Measurements from ENCODE around the gene RAP1GAP. TPM values are rescaled to one million over a fixed set of nuclear protein-coding genes. Genes with fewer than 3 reads are reported as not detected.

The RAP1GAP gene
- 3.4 TPM for total RNA-seq
- long read RNA-seq, partial matches to known transcripts = 2 of 7 reads
- long read RNA-seq, other reads (novel, unspliced or antisense) = 3 of 7 reads

DNA sequence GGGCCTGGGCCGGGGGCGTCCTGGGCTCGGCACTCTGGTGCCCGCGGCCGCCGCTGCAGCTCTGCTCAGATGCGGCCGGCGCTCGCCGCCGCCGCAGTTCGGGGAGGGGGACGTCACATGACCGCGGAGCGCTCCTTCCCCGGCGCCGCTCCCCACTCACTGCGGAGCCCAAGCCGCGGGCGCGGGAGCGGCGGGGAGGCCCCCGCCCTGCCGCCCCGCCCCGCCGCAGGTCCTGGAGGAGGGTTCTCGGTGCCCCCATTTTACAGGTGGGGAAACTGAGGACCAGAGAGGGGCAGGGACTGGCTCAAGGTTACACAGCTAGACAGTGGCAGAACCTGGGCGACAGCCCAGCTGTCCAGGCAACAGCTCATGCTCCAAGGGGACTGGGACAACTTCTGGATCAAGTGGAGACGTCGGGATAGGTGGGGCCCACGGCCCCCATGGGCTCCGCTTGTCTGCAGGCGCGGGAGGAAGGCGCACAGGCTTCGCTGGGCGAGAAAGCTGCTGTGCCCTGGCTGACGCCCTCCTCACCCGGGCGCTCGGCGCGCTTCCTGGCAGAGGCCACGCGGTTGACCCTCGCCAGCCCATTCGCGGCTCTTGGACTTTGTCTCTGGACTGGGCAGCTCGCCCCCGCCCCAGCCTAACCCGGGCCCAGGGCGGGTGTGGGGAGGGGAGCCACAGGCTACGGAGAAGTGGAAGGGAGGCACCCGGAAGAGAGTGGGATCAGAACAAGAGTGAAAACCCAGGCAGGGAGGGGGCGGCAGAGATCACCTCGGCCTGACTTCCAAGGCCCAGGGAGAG, at the start of gene RAP1GAP:
Gene RAP1GAP, minus strand, starts transcription at position 100 of the 801 bp plus-strand sequence. CDS start 49,325 bp downstream, outside the sequence.
- intact Hi-C loops (cut with micrococcal nuclease) = no loop called here
- ATAC-seq = peak; percentile 6
- peak; percentile 52 for DNase-seq

DNA sequence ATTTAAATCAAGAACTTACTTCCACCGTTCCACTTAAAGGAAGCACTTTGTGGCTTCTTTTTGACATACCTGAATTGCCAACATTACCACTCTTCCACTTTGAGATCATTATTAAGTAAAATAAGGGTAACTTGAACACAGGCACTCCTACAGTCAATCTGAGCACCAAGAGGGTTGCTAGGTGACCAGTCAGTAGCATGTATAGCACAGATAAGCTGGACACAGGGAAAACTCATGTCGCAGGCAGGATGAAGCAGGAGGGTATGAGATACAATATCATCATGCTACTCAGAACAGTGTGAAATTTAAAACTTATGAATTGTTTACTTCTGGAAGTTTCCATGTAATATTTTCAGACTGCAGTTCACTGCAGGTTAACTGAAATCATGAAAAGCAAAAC, 47.0 kb upstream of the RAP1GAP start:
- DNase-seq (no peak), ATAC-seq (no peak)
- intact Hi-C loops (cut with micrococcal nuclease) = no loop called here

DNA sequence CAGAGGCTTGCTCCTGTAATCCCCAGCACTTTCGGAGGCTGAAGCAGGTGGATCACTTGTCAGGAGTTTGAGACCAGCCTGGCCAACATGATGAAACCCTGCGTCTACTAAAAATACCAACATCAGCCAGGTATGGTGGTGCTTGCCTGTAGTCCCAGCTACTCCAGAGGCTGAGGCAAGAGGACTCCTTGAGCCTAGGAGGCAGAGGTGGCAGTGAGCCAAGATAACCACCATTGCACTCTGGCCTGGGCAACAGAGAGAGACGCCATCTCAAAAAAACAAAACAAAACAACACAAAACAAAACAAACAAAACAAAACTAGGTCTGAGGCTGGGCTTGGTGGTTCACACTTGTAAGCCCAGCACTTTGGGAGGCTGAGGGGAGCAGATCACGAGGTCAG, 38.7 kb upstream of the RAP1GAP start:
- intact Hi-C loops (cut with micrococcal nuclease) = no loop called here
- ATAC-seq (no peak), DNase-seq (no peak)

DNA sequence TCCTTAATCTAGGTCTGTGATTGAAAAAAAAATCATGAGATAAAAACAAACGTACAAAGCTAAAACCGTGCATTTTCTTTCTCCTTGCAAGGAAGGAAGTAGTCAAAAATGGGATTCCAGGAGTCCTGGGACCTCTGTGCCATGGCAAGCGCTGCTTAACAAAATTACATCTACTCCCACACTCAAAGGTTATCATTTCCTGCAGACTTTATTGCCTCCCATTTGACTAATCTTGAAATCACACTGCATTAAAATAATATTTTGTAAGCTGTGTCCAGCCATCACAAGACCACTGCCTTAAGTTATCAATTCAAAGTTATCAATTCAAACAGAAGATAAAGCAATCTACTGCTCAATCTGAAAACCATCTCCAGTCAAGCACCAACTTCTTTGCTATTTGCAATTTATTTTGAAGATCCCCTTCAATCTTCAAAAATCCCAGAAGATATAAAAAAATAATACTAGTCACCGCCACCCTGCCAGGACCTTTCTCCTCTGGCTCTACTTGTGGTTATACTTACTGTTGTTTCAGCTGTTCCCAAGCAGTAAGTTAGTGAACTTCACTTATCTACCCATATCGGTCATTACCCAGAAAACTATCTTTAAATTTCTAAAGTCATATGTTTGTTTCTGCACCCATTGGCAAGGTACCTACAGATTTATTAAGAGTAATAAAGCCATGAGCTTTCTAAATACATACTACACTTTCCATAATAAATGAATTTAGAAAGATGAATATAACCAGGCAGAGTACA, 38.1 kb upstream of the RAP1GAP start:
- ATAC-seq (no peak), DNase-seq (no peak)
- intact Hi-C loops (cut with micrococcal nuclease) = no loop called here

DNA sequence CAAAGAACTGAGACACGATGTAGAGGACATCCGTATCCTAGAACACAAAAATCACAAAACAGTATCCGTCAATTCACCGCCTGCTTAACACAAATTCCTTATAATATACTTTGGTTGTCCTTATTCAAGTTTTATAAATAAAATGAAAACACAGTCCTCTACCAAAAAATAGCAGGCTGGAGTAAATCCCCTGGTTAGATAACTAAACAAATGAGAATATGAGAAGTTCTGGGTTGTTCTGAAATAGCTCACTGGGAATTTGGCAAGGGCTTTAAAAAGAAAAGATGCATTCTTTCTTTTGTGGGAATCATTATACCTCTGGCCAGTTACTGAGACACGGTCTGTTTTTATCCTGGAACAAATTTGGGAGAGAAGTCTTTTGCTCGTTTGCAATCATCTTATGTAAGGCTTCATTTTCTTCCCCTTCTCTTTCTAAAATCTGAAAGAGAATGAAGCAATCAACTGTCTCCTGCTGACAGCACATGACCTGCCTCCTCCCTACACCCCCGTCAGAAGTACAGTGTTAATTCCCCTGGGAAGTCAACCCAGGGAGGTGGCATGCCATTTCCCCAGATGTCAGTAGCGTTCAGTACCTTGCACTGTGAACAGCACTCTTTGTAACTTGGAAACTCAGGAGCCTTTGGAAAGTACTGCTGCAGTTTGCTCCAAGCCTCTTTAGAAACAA, 37.1 kb upstream of the RAP1GAP start:
- no peak for DNase-seq
- peak; percentile 57 for ATAC-seq
- intact Hi-C loops (cut with micrococcal nuclease) = no loop called here

DNA sequence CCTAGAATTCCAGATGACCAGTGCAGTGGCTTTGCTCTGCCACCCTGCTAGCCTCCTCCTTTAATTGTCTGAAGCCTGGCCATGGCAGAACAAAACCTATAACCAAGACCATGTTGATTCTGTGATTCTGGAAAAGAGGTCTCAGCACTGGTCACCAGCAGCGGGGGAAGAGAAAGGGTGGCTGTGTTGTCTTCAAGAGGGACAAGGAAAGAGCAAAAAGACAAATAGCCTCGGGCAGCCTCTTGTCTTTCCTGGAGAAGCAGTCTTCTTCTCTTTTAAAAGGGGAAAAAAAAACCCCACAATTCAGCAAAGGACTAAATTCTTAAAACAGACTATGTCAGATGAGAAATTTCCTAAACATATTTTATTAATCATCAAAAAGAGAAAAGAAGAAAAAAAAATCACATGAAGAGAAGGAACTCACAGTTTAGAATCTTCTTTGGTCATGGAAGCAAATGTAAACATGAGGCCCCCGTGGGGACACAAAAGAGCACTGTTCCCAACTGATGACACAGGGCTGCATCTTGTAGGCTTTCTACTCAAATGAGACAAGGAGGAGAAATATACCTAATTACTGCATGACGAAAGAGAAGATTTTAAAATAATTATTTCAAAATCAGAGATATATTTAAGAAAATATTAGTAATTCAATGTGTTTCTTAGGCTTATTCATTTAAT, 36.3 kb upstream of the RAP1GAP start:
- DNase-seq (no peak), ATAC-seq (no peak)
- intact Hi-C loops (cut with micrococcal nuclease) = no loop called here

DNA sequence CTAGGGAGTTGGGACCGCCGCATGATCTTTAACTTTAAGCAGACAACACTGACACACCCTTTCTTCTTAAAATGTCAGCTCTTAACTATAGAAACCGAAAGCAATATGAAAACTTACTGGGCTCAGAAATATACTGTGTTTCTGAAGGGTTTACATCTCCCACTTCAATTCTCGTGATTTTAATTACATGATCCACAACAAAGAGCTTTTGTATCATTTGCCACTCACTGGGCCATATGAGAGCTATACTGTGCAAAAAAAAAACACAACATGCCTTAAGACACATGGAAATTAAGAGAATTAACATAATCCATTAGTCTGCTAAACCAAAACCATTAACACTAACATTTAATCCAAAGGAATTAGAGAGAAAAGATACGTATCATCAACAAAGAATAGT, 35.0 kb upstream of the RAP1GAP start:
- intact Hi-C loops (cut with micrococcal nuclease) = no loop called here
- ATAC-seq (no peak), DNase-seq (no peak)

DNA sequence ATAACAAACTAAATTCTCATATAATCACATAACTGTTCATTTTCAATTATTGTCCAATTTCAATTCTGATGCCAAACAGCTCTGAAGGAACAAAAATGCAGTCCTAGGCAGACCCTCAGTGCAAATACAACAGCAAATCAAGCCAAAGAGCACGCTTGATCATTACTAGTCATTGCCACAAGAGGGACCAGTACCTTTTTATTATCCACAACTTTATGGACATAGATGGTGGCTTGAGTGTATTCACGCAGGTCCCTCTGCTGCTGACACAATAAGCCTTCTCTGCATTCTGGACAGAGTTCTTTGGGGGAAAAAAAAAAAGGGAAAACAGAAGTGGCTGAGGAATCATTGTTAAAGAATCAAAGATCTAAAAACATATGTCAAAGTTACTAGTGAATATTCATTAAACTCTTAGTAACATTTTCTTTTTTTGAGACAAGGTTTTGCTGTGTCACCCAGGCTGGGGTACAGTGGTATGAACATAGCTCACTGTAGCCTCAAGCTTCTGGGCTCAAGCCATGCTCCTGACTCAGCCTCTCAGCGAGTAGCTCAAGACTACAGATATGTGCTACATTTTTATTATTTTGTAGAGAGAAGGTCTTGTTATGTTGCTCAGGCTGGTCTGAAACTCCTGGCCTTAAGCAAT, 34.3 kb upstream of the RAP1GAP start:
- DNase-seq (no peak), ATAC-seq (no peak)
- intact Hi-C loops (cut with micrococcal nuclease) = no loop called here

DNA sequence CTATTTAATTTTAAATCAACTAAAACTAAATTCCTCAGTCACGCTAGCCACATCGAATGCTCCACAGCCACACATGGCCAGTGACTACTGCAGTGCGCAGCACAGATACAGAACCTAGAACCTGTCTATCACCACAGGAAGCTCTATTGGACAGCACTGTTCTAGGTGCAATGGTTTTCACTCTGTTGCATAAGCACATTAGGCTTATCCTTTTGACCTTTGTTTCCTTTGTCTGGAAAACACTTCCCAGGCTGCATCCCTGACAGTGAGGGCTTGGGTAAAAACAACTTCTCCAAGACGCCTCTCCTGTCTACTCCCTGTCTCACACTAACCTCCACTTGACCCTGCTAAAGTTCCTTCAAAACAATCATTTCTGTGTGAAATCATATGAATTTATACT, 33.6 kb upstream of the RAP1GAP start:
- ATAC-seq (no peak), DNase-seq (no peak)

DNA sequence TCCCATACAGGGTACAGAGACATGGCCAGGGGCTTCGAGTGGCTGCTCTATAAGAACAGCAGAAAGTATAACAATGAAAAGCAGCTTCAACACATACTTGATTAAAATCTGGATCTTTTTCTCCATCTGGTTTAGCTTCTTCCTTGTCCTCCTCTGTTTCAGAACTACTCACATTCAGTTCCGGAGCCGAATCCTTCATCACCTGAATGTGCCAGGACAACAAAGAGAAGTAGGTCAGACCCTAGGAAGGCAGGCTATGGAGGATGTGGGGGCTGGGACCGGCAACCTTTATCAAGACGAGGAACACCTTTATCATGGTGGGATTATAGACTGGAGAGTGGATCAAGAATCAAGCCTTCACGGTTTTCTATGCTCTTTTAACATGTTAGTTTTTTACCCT, 32.2 kb upstream of the RAP1GAP start:
- intact Hi-C loops (cut with micrococcal nuclease) = no loop called here
- no peak for ATAC-seq

More for the DNA sequence above, 33.6 kb upstream of the RAP1GAP start:
- intact Hi-C loops (cut with micrococcal nuclease) = no loop called here

DNA sequence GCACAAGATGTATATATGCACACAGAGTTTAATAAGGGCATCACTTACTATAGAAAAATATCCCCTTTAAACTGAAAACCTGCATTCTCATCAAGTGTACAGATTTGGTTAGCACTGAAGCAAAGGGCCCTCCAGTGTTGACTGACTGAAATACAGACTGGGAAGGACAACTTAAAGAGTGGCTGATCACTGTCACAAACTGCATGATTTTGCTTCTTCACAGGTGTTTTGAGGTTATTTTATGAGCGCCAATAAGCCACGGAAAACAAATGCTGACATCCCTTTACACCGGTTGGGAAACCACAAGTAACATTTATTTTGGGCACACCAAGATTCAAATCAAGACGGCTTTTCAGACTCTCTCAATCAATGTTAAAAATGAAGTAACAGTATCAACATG, 30.9 kb upstream of the RAP1GAP start:
- intact Hi-C loops (cut with micrococcal nuclease) = no loop called here
- DNase-seq (no peak), ATAC-seq (no peak)

More for the DNA sequence above, 32.2 kb upstream of the RAP1GAP start:
- DNase-seq = no peak

DNA sequence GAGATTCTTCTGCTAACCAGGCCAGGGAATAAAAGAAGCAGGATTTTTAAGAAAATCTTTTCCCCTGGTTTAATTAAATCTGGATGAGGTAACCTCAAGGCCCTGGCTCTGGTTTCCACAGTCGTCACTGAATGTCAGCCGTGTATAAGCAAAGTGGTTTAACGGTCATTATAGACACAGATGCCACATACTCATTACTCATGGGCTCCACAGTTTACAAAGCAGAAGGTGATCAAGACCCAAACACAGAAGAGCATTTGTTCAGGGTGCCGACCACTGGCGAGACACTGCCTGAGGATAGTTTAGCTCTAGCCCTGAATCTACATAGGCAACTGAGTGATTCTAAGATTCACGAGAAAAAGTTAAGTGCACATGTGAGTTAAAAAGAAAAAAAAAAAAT, 27.8 kb upstream of the RAP1GAP start:
- ATAC-seq = no peak
- intact Hi-C loops (cut with micrococcal nuclease) = no loop called here

DNA sequence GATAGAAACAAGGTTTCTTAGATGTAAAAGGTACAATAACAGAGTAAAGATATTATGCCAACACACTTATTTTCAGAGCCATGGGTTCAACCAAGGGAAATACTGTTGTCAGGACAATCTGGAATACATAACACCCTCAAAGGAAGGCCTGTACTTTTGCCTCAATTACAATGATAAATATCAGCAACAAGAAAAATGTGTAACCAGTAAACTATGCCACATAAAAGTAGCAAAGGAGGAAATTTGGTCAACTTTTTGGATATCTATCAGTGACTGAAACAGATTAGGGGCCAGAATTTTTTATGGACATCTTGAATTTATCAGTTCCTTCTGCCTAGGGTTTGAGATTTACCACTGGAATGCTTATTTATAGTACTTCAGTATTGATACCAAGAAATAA, 24.6 kb upstream of the RAP1GAP start:
- intact Hi-C loops (cut with micrococcal nuclease) = no loop called here
- ATAC-seq (no peak), DNase-seq (no peak)

More for the DNA sequence above, 27.8 kb upstream of the RAP1GAP start:
- no peak for DNase-seq

DNA sequence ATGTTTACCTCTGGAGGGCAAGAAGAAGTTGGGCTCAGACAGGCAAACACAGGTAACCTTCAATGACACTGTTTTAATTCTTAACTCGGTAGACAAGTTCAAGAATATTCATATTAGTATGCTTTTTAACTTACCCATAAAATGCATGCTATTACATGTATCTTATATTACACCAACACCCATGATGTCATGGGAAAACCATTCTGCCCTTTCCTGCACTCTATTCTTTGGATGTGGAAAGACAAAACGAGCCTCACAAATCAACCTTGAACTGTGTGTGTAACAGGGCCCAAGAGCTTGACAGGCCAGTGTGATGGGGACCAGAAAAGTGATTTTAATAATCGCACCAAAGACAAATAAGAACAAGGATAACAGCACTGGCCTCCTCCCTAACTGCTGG, 22.6 kb upstream of the RAP1GAP start:
- DNase-seq (no peak), ATAC-seq (no peak)
- intact Hi-C loops (cut with micrococcal nuclease) = no loop called here

DNA sequence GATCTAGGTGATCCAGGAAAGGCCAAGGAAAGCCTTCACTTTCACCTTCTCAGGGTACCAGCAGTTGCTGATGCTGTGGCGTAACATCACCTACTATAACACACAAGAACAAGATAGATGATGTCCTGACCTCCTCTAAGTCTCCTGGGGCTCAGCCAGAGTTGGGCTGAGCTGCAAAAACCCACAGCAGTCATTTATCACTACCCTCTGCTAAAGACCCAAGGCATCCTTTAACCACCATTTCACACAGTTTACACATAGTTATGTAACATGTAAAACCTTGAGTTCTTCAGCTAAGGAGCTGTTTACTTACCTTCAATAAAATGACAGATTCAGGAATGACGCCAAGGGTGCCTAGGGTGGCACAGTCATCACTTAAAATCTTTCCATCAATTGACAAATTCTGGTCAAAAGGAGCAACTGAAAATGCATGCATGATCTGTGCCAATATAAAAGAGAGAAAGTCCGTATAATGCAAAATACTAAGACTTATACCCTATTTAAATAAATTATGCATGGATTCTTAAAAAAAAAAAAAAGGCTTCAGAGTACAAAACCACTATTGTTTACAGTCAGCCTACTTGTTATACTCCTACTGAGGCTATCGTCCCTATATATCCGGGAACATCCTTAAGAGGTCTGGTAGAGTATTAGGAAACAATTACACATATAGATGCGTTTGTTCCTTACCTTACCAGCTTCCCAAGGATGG, 20.7 kb upstream of the RAP1GAP start:
- no peak for ATAC-seq
- intact Hi-C loops (cut with micrococcal nuclease) = no loop called here
- DNase-seq = no peak

DNA sequence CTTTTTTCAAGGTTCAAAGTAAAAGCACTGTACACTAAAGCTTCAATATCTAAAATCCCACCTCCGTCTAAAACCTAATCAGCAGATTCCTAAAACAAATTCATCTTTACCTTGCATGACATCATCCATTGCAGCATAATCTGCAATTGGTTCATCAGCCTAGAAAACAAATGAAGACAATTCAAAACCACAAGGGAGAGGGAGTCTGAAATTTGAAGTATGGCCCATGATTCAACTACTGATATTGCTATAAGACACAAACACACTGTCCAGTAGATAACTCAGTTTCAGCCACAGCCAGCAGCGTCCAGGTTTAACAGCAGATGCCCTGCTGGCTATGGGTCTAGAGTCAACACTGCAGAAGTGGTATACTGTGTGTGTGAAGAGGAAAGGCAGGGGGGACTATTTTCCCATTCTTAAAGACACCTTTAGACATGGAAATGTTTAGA, 17.9 kb upstream of the RAP1GAP start:
- ATAC-seq = no peak

DNA sequence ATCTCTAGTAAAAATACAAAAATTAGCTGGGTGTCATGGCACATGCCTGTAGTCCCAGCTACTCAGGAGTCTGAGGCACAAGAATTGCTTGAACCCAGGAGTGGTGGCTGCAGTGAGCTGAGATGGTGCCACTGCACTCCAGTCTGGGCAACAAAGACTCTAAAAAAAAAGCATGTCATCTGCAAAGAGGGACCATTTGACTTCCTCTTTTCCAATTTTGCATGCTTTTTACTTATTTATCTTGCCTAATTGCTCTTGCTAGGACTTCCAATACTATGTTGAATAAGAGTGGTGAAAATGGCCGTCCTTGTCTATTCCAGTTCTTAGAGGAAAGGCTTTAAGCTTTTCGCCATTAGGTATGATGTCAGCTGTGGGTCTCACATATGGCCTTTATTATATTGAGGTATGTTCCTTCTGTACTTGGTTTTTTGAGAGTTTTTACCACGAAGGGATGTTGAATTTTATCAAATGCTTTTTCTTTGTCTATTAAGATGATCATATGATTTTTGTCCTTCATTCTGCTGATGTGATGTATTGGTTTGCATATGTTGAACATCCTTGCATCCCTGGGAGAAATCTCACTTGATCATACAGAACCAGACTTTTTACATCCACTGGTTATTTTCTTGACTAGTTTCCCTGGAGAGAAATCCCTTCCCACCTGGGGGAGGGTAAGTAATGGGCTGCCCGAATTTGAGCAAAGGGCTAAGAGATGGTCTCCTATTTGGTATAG, 17.0 kb upstream of the RAP1GAP start:
- DNase-seq (no peak), ATAC-seq (no peak)
- intact Hi-C loops (cut with micrococcal nuclease) = no loop called here

More for the DNA sequence above, 17.9 kb upstream of the RAP1GAP start:
- no peak for DNase-seq
- intact Hi-C loops (cut with micrococcal nuclease) = no loop called here

DNA sequence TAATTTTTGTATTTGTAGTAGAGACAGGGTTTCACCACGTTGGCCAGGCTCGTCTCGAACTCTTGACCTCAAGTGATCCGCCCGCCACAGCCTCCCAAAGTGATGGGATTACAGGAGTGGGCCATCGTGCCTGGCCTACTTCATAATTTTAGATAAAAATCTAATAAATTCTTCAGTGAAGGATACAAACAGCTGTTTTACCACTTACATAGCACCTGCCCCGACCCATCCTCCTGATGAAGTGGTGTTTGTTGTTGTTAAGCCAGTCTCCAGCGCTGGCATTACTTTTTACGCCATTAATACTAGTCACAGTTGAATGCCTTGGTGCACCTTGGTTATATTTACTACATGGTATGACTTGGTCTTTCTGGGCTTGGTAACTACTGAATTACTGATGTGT, 12.3 kb upstream of the RAP1GAP start:
- intact Hi-C loops (cut with micrococcal nuclease) = no loop called here
- DNase-seq = no peak
- ATAC-seq = no peak
